ENCODE data around the gene KRTAP21-1. TPM values are rescaled to one million over a fixed set of nuclear protein-coding genes. Genes with fewer than 3 reads are reported as not detected.
"Not testable (repeated sequence)": the region's sequence is repeated elsewhere in the genome, so short reads cannot be mapped to it uniquely, and the experiment has no call there.

The KRTAP21-1 gene
- total RNA-seq, result not detected

GRCh38 chr21:30755328-30755727 lies at the start of gene KRTAP21-1:
KRTAP21-1 (minus strand) TSS chr21:30755428; CDS start chr21:30755378, 50 bp downstream.
- DNase-seq (ENCODE audit: low spot score); ATAC-seq; intact Hi-C loops (cut with DNase I): not testable (repeated sequence)

DNA sequence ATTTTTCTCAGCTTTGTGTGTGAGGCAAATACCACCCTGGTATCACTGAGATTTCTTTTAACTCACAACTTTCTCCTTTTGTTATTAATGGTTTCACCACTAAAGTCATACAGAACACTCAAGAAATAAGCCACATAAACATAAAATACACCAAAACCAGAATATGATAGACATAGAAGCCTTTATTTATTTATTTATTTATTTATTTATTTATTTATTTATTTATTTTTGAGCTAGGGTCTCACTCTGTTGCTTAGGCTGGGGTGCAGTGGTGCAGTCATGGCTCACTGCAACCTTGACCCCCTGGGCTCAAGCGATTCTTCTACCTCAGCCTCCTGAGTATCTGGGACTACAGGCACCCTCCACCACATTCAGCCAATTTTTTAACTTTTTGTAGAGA lies 45.4 kb upstream of the KRTAP21-1 start:
- ATAC-seq, result no peak
- intact Hi-C loops (cut with DNase I), result no loop called here
- DNase-seq (ENCODE audit: low spot score), result no peak

- ATAC-seq, result no peak
- no peak for DNase-seq (ENCODE audit: low spot score)
- intact Hi-C loops (cut with DNase I), result no loop called here
Observed at GRCh38 chr21:30793581-30794314, 38.5 kb upstream of the KRTAP21-1 start.

DNA sequence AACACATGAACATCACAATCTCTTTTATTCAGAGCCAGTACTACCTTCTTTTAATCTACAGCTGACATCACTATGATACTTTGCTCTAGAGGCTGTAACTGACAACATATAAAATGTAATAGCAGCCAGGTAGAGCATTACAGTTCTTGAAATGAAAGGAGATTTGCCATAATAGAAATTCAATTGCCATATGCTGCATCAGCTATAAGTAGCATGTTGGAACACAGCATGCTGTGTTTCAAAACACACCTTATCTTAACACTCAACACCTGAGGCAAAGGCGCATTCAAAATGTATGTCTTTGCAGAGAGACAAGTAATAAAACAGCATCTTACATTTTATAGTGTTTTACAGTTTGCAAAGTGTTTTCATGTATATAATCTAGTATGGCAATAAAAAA lies 24.0 kb upstream of the KRTAP21-1 start:
- no peak for ATAC-seq
- no peak for DNase-seq (ENCODE audit: low spot score)
- intact Hi-C loops (cut with DNase I), result no loop called here

- intact Hi-C loops (cut with DNase I), result no loop called here
- ATAC-seq (no peak), DNase-seq (ENCODE audit: low spot score) (no peak)
Observed at GRCh38 chr21:30769724-30770431, 14.7 kb upstream of the KRTAP21-1 start.

DNA sequence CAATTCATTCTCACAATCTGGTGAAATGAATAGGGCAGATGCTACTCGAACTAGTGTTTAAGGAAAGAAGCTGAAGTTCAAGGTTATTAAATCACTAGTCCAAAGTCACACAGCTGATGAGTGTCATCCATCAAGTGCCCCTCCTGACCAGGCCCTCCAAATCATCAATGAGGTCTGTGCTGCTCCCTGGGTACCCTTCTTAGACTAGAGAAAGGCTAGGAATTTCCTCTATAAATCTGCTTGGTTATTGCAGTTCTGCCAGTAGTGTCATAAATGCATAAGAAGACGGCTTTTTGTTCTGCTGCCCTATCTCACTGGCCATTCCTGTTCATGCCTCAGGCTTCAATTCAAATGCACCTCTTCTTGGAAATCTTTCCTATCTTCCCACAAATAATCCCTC lies 5.5 kb upstream of the KRTAP21-1 start:
- DNase-seq (ENCODE audit: low spot score) (no peak), ATAC-seq (no peak)
- intact Hi-C loops (cut with DNase I), result no loop called here

GRCh38 chr21:30758306-30758705 lies 3.1 kb upstream of the KRTAP21-1 start:
- DNase-seq (ENCODE audit: low spot score) (no peak), ATAC-seq (no peak)
- intact Hi-C loops (cut with DNase I), result no loop called here

GRCh38 chr21:30747159-30747558 lies 8.1 kb downstream of the KRTAP21-1 start, which contains the start of gene KRTAP21-2:
KRTAP21-2 (minus strand) TSS chr21:30747259; CDS start chr21:30747202, 57 bp downstream.
- intact Hi-C loops (cut with DNase I), result no loop called here
- DNase-seq (ENCODE audit: low spot score) (no peak), ATAC-seq (no peak)

GRCh38 chr21:30740462-30740861 lies 14.8 kb downstream of the KRTAP21-1 start:
- intact Hi-C loops (cut with DNase I), result no loop called here
- no peak for DNase-seq (ENCODE audit: low spot score)
- no peak for ATAC-seq

GRCh38 chr21:30733026-30733425 lies 22.2 kb downstream of the KRTAP21-1 start:
- intact Hi-C loops (cut with DNase I), result no loop called here
- ATAC-seq (no peak), DNase-seq (ENCODE audit: low spot score) (no peak)

- DNase-seq (ENCODE audit: low spot score), result no peak
- ATAC-seq, result no peak
- intact Hi-C loops (cut with DNase I), result no loop called here
Observed at GRCh38 chr21:30726726-30727125, 28.5 kb downstream of the KRTAP21-1 start.

DNA sequence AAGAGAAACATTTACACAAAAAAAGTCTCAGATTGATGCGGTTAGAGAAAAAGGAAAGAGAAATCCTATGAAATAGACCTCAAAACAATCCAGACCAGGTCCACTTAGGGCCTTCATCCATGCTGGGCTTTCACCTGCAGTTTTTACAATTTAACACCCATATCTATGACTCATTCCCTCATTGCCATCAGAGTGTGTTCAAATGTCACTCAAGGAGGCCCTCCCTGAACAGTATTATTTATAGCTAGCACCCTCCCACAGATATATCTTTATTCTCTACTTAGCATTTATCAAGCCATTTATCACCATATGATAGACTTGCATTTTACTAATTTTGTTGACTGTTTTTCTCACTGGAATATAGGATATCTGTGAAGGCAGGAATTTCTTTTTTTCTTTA lies 35.8 kb downstream of the KRTAP21-1 start:
- intact Hi-C loops (cut with DNase I), result no loop called here
- ATAC-seq (no peak), DNase-seq (ENCODE audit: low spot score) (no peak)

GRCh38 chr21:30718239-30718909 lies 36.9 kb downstream of the KRTAP21-1 start, which contains the start of gene KRTAP21-3:
KRTAP21-3 (minus strand) TSS chr21:30718777; CDS start chr21:30718759, 18 bp downstream.
- intact Hi-C loops (cut with DNase I), result no loop called here
- no peak for DNase-seq (ENCODE audit: low spot score)
- no peak for ATAC-seq

GRCh38 chr21:30717105-30717504 lies 38.1 kb downstream of the KRTAP21-1 start:
- DNase-seq (ENCODE audit: low spot score), result no peak
- no peak for ATAC-seq
- intact Hi-C loops (cut with DNase I), result no loop called here

DNA sequence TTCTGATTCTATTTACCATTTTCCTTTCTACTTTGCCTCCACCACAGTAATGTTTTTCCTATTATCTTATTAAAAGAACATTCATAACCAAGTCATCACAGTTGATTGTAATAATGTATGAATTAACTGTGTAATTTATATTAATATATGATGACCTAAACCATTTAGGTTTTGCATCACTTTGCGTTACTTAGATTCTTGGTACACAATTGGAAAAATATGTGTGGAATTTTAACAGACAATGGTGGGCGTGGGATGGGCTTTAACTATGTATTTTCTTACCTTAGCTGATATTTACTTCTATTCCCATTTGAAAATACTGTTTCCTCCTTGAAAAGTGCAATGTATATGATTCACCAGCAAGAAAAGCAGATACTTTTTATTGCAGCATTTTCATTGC lies 40.3 kb downstream of the KRTAP21-1 start:
- intact Hi-C loops (cut with DNase I), result loop anchor here (5.0 kb wide), 1 partner anchor 1588 kb away; no protein-coding TSS in a partner anchor
- no peak for ATAC-seq
- no peak for DNase-seq (ENCODE audit: low spot score)

DNA sequence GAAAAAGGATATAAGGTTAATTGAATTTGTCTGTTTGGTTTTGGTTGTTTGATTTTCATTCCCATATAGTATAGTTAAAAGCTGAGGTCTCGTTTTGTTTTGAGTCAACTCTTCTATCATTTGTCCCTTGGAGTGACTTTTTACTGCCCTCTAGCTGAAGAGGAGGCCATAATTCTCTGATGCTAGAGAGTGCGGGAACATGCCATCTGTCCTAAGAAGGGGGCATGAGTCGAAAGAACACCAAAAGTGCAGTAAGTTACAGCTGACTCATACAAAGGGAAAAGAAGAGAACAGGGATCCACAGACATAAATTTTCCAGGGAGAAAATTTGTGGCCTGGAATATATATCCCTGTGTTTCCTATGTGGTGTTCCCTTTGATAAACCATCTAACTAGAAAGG lies 40.8 kb downstream of the KRTAP21-1 start:
- intact Hi-C loops (cut with DNase I), result loop anchor here (5.0 kb wide), 1 partner anchor 1587 kb away; no protein-coding TSS in a partner anchor
- DNase-seq (ENCODE audit: low spot score) (no peak), ATAC-seq (no peak)

- ATAC-seq (no peak), DNase-seq (ENCODE audit: low spot score) (no peak)
- intact Hi-C loops (cut with DNase I), result loop anchor here (5.0 kb wide), 1 partner anchor 1586 kb away; no protein-coding TSS in a partner anchor
Observed at GRCh38 chr21:30713766-30714165, 41.5 kb downstream of the KRTAP21-1 start.

GRCh38 chr21:30710499-30710898 lies 44.7 kb downstream of the KRTAP21-1 start:
- DNase-seq (ENCODE audit: low spot score), result no peak
- ATAC-seq, result no peak
- intact Hi-C loops (cut with DNase I), result loop anchor here (5.0 kb wide), 1 partner anchor 1583 kb away; no protein-coding TSS in a partner anchor

DNA sequence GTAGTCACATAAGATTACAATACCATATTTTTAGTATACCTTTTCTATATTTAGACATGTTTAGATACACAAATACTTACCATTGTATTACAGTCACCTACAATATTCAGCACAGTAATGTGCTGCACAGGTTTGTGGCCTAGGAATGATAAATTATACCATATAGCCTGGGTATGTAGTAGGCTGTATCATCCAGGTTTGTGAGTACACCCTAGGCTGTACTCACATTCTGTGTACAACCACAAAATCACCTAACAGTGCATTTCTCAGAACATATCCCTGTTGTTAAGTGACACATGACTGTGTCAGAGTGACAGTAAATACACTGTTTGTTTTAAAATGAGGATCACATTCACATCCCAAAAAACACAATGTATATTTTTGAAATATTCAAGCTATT lies 47.8 kb downstream of the KRTAP21-1 start:
- no peak for ATAC-seq
- DNase-seq (ENCODE audit: low spot score), result no peak
- intact Hi-C loops (cut with DNase I), result no loop called here

All from sciatic nerve (tissue), 2 donors.